Suprapubic skin (tissue), 4 donors: ENCODE measurements around the gene HNRNPA2B1.

Experiments
- CTCF ChIP-seq, 2 donors: fragments of 200-600 bp in 1 of 2; fragments of 450-650 bp in 1 of 2; sonication (generic) in 1 of 2; IDR thresholded peaks; one replicate each; pipeline ENCODE4 v1.5.1; 2016 to 2019; ENCODE audit warnings: antibody characterized with exemption in 2 of 2, mild to moderate bottlenecking in 1 of 2, moderate library complexity in 1 of 2
- POLR2A ChIP-seq, 2 donors: fragments of 450-650 bp; IDR thresholded peaks; one replicate each; pipeline ENCODE4 v1.6.1; 2017; ENCODE audit warnings: antibody characterized with exemption in 2 of 2, mild to moderate bottlenecking in 2 of 2, moderate library complexity in 2 of 2
- POLR2AphosphoS5 ChIP-seq, 3 donors: sonication (generic); formaldehyde crosslinking; IDR thresholded peaks; one replicate each; pipeline ENCODE4 v1.6.1; 2017; ENCODE audit warnings: antibody characterized with exemption in 3 of 3

DNA sequence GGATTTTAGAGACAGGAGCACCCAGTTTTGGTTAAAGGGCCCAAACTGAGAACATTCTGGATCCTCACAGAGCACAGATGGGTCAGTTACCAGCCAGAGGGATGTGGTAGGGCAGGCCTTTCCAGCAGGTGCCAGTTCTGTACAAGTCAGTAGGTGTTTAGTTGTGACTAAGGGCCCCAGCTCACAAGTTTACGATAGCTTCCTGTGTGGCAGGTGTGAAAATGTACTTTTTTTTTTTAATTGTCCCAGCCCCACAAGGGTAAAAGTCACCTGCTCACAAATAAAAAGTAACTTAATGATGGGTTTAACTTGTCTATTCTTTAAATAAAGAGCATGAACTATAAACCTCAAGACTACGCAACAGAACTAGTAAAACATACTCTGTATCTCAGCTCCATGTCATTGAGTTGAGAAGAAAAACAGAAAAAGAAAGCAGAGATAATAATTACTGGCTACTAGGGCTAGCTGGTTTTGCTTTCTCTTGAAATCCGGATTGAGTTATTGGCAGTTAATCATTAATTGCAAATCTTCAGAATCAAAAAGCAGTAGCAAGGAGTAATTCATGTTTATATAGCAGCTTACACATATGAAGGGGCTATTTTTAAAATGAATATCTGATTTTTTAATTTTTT is 33.1 kb downstream of the HNRNPA2B1 start:
- no peak for TF ChIP-seq POLR2A (IDR thresholded peaks at IDR 0.05)
- no peak for TF ChIP-seq CTCF (IDR thresholded peaks at IDR 0.05)
- TF ChIP-seq POLR2AphosphoS5 (IDR thresholded peaks at IDR 0.05), result no peak
